Measurements from ENCODE around the gene FGD6.

DNA sequence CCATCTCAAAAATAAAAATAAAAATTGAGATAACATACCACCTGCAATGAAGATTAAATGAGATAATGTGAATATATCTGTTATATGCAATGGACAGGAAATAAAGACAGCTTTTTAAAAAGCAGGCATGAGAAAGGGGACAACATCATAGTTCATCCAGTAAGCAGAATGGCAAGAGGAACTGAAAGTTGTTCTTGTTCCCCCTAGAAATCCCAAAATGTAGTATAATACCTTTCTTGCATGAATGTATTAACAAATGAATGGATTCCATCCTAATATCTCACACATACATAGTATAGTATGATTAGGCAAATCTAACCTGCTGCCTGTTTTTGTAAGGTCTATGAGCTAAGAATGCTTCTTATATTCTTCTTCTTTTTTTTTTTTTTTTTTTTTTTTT lies 31.4 kb downstream of the FGD6 start:
- TF ChIP-seq, protein P1, sequence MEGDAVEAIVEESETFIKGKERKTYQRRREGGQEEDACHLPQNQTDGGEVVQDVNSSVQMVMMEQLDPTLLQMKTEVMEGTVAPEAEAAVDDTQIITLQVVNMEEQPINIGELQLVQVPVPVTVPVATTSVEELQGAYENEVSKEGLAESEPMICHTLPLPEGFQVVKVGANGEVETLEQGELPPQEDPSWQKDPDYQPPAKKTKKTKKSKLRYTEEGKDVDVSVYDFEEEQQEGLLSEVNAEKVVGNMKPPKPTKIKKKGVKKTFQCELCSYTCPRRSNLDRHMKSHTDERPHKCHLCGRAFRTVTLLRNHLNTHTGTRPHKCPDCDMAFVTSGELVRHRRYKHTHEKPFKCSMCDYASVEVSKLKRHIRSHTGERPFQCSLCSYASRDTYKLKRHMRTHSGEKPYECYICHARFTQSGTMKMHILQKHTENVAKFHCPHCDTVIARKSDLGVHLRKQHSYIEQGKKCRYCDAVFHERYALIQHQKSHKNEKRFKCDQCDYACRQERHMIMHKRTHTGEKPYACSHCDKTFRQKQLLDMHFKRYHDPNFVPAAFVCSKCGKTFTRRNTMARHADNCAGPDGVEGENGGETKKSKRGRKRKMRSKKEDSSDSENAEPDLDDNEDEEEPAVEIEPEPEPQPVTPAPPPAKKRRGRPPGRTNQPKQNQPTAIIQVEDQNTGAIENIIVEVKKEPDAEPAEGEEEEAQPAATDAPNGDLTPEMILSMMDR (IDR thresholded peaks at IDR 0.05), result no peak
- TF ChIP-seq POLR2A (IDR thresholded peaks at IDR 0.05), result no peak
- no peak for TF ChIP-seq POLR2AphosphoS5 (IDR thresholded peaks at IDR 0.05)

Measured in breast epithelium (tissue), 3 donors.